Measurements from ENCODE around the gene LY6G6D. TPM values are rescaled to one million over a fixed set of nuclear protein-coding genes. Genes with fewer than 3 reads are reported as not detected.

Gene LY6G6D
- total and polyA plus RNA-seq, 2 of the 13 experiments (the other 11 are each of a cell fraction or from before 2014, with no cell fraction given), result not detected

GRCh38 chr6:31729515-31729978 is 14.4 kb downstream of the LY6G6D start (continued):
- TF ChIP-seq ZNF121 (CRISPR knock-in tag; IDR thresholded peaks at IDR 0.05), result peak; percentile 9; the same call in 1 of the 2 replicates
- TF ChIP-seq, protein P1, sequence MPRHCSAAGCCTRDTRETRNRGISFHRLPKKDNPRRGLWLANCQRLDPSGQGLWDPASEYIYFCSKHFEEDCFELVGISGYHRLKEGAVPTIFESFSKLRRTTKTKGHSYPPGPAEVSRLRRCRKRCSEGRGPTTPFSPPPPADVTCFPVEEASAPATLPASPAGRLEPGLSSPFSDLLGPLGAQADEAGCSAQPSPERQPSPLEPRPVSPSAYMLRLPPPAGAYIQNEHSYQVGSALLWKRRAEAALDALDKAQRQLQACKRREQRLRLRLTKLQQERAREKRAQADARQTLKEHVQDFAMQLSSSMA (CRISPR knock-in tag; IDR thresholded peaks at IDR 0.05), result no peak
- TF ChIP-seq REPIN1 (CRISPR knock-in tag; IDR thresholded peaks at IDR 0.05; ENCODE audit: borderline replicate concordance, low read depth), result peak; percentile 60; the same call in 1 of the 2 replicates
- 0 out of 2 replicates have a peak, but pooled peaks have one; percentile 19 for TF ChIP-seq ZNF136 (CRISPR knock-in tag; IDR thresholded peaks at IDR 0.05; ENCODE audit: low read depth)
- peak; percentile 23; the same call in 1 of the 2 replicates for TF ChIP-seq FOXA3 (CRISPR knock-in tag; IDR thresholded peaks at IDR 0.05)
- no peak for TF ChIP-seq STAT5B (CRISPR knock-in tag; IDR thresholded peaks at IDR 0.05)
- no peak for TF ChIP-seq NFRKB (IDR thresholded peaks at IDR 0.05)
- no peak for TF ChIP-seq CEBPG (CRISPR knock-in tag; IDR thresholded peaks at IDR 0.05)
- TF ChIP-seq POLR2AphosphoS5 (IDR thresholded peaks at IDR 0.05; ENCODE audit: low read depth, low read length), result no peak; the same call in 1 of the 2 replicates
- TF ChIP-seq SIN3B (IDR thresholded peaks at IDR 0.05; ENCODE audit: low read length), result 0 out of 2 replicates have a peak, but pooled peaks have one; percentile 56
- TF ChIP-seq, protein P2, sequence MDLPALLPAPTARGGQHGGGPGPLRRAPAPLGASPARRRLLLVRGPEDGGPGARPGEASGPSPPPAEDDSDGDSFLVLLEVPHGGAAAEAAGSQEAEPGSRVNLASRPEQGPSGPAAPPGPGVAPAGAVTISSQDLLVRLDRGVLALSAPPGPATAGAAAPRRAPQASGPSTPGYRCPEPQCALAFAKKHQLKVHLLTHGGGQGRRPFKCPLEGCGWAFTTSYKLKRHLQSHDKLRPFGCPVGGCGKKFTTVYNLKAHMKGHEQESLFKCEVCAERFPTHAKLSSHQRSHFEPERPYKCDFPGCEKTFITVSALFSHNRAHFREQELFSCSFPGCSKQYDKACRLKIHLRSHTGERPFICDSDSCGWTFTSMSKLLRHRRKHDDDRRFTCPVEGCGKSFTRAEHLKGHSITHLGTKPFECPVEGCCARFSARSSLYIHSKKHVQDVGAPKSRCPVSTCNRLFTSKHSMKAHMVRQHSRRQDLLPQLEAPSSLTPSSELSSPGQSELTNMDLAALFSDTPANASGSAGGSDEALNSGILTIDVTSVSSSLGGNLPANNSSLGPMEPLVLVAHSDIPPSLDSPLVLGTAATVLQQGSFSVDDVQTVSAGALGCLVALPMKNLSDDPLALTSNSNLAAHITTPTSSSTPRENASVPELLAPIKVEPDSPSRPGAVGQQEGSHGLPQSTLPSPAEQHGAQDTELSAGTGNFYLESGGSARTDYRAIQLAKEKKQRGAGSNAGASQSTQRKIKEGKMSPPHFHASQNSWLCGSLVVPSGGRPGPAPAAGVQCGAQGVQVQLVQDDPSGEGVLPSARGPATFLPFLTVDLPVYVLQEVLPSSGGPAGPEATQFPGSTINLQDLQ (CRISPR knock-in tag; IDR thresholded peaks at IDR 0.05), result no peak
- TF ChIP-seq HCFC1 (IDR thresholded peaks at IDR 0.05; ENCODE audit: low read depth, low read length), result 0 out of 2 replicates have a peak, but pooled peaks have one; percentile 10
- no peak for TF ChIP-seq ELK4 (CRISPR knock-in tag; IDR thresholded peaks at IDR 0.05; ENCODE audit: borderline replicate concordance)
- TF ChIP-seq STAT6 (CRISPR knock-in tag; IDR thresholded peaks at IDR 0.05; ENCODE audit: borderline replicate concordance), result peak; percentile 26; the same call in 1 of the 2 replicates
- TF ChIP-seq, protein P3, sequence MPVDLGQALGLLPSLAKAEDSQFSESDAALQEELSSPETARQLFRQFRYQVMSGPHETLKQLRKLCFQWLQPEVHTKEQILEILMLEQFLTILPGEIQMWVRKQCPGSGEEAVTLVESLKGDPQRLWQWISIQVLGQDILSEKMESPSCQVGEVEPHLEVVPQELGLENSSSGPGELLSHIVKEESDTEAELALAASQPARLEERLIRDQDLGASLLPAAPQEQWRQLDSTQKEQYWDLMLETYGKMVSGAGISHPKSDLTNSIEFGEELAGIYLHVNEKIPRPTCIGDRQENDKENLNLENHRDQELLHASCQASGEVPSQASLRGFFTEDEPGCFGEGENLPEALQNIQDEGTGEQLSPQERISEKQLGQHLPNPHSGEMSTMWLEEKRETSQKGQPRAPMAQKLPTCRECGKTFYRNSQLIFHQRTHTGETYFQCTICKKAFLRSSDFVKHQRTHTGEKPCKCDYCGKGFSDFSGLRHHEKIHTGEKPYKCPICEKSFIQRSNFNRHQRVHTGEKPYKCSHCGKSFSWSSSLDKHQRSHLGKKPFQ (CRISPR knock-in tag; IDR thresholded peaks at IDR 0.05; ENCODE audit: insufficient replicate concordance), result no peak
- TF ChIP-seq KLF9 (CRISPR knock-in tag; IDR thresholded peaks at IDR 0.05; ENCODE audit: low read depth), result peak; percentile 91; the same call in 1 of the 2 replicates
- TF ChIP-seq ZIK1 (CRISPR knock-in tag; IDR thresholded peaks at IDR 0.05; ENCODE audit: borderline replicate concordance, low read depth), result no peak
- TF ChIP-seq MAFK (conservative IDR thresholded peaks at IDR 0.05 in 1 of 2, IDR thresholded peaks at IDR 0.05 in 1 of 2; ENCODE audit: low read length in 2 of 2), result no peak
- peak; percentile 65; the same call in 1 of the 2 replicates for TF ChIP-seq RELA (CRISPR knock-in tag; IDR thresholded peaks at IDR 0.05)
- TF ChIP-seq ZNF747 (CRISPR knock-in tag; IDR thresholded peaks at IDR 0.05; ENCODE audit: borderline replicate concordance), result no peak
- TF ChIP-seq HNRNPH1 (optimal IDR thresholded peaks at IDR 0.05; ENCODE audit: low read depth, low read length), result no peak
- no peak; the same call in 1 of the 2 replicates for TF ChIP-seq ZNF232 (CRISPR knock-in tag; IDR thresholded peaks at IDR 0.05; ENCODE audit: borderline replicate concordance)
- TF ChIP-seq ZNF644 (CRISPR knock-in tag; IDR thresholded peaks at IDR 0.05; ENCODE audit: low read depth), result no peak

Measured in HepG2 (cell line).